Cerebellar nuclear complex (tissue), 1 donor: ENCODE results near the gene LCN1.

Experiments used
- DNase-seq, 2 experiments: peaks; one replicate each; lab custom pipeline; 2025; lab: John Stamatoyannopoulos, UW

The LCN1 gene

GRCh38 chr9:135488527-135488926, 32.7 kb upstream of the LCN1 start:
- DNase-seq, result no peak

- DNase-seq, result no peak
Observed at GRCh38 chr9:135489188-135489906, 31.9 kb upstream of the LCN1 start.

- DNase-seq, result no peak
Observed at GRCh38 chr9:135490166-135490870, 30.9 kb upstream of the LCN1 start.

- DNase-seq, result no peak
Observed at GRCh38 chr9:135490980-135491464, 30.2 kb upstream of the LCN1 start.

- DNase-seq, result no peak
Observed at GRCh38 chr9:135491764-135492163, 29.5 kb upstream of the LCN1 start.

- no peak for DNase-seq
Observed at GRCh38 chr9:135492886-135493669, 28.2 kb upstream of the LCN1 start.

GRCh38 chr9:135494791-135495559, 26.3 kb upstream of the LCN1 start:
- DNase-seq, result no peak

DNA sequence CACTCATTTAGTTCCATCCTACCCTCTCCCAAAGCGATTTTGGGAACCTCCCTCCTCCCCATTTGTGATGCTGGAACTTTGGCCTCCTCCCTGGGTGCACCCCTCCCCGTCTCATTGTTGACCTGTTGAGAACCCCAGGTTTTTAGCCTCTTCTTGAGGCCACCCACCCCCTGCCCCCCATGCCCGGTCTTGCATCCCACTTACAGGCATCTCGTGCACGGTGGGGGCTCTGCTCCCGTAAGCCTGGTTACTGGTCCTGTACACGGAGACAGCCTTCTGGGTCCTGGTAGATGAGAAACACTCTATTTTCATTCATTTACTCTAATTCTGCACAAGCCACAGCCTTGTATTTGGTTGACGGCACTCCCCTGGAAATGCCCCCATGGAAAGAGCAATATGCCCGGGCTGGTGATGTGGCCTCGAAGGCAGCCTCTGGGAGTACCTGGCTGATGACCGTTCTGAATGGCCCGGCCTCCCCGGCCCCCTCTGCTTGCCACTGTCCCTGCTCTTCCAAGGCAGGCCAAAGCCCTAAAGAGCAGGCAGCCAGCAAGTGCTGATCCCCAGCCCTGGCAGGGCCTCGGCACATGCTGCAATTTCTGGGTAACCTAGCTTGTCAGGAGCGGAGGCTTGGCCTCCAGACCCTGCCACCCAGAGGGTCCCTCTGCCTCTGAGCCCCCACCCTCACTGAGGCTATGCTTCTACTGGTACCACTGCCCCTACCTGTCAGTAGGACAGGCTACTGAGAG, 22.7 kb upstream of the LCN1 start:
- DNase-seq, result no peak

- peak in 1 of 2 experiments; percentile 74 for DNase-seq
Observed at GRCh38 chr9:135499326-135500070, 21.7 kb upstream of the LCN1 start.

- no peak for DNase-seq
Observed at GRCh38 chr9:135500071-135500524, 21.1 kb upstream of the LCN1 start.

DNA sequence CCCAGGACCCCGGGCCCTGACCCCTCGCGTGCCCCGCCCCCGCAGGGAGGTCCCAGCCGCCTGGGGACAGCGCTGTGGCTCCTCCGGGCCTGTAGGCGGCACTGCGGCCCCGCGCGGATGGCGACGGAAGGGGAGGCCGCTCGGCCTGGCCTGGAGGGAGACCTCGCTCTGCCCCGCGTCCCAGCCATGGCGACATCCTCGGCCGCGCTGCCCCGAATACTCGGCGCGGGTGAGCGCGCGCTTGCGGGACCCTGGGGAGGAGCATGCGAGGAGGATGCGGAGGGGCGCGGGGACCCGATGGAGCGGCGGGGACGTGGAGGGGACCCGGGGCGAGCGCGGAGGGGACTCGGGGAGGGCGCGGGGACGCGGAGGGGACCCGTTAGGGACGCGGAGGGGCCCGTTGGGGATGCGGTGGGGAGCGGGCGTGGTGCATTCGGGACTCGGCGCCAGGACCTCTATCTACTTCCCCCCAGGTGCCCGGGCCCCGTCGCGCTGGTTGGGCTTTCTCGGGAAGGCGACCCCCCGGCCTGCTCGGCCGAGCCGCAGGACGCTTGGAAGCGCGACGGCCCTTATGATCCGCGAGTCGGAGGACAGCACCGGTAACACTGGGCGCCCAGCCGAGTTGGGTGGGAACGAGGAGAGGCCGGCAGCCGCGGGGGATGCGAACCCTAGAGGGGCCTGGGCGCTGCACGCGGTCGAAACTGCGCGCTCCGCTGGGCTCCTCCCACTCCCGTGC, 20.5 kb upstream of the LCN1 start, which contains the start of gene MRPS2:
MRPS2 (plus strand) TSS at position 158 of the 736 bp plus-strand sequence; CDS start at position 187, 29 bp downstream.
- peak in 1 of 2 experiments; percentile 8 for DNase-seq

- DNase-seq, result no peak
Observed at GRCh38 chr9:135501261-135502167, 19.7 kb upstream of the LCN1 start.

DNA sequence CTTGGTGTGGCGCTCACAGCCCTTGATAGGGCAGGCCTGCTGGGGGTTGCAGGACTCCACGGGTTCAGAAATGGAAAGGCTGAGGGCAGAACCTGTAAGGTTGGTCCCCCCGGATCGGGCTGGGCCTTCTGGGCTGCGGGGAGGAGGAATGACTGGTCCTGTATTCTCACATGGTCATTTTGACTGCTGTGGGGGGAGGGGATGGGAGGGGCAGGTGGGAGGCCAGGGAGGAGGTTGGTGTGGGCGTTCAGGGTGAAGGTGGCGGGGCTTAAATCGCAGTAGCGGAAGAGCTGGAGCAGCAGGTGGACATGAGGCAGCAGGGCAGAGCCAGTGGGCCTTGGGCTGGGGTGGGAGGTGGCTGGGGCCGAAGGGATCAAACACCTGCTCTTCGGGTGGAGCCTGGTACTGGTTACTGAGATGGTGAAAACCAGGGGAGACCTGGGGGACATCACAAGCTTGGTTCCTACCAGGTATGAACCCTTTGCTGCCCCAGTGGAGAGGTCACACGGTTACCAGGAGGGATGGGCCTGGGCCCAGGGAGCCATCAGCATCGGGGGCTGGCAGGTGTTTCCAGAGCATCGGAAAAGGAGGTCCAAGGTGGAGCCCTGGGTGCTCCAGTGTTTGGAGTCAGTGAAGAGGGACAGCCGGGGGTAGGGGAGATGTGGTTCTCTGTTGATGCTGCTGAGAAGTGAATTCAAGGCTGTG, 18.9 kb upstream of the LCN1 start:
- DNase-seq, result no peak

GRCh38 chr9:135502873-135503321, 18.3 kb upstream of the LCN1 start:
- DNase-seq, result no peak

DNA sequence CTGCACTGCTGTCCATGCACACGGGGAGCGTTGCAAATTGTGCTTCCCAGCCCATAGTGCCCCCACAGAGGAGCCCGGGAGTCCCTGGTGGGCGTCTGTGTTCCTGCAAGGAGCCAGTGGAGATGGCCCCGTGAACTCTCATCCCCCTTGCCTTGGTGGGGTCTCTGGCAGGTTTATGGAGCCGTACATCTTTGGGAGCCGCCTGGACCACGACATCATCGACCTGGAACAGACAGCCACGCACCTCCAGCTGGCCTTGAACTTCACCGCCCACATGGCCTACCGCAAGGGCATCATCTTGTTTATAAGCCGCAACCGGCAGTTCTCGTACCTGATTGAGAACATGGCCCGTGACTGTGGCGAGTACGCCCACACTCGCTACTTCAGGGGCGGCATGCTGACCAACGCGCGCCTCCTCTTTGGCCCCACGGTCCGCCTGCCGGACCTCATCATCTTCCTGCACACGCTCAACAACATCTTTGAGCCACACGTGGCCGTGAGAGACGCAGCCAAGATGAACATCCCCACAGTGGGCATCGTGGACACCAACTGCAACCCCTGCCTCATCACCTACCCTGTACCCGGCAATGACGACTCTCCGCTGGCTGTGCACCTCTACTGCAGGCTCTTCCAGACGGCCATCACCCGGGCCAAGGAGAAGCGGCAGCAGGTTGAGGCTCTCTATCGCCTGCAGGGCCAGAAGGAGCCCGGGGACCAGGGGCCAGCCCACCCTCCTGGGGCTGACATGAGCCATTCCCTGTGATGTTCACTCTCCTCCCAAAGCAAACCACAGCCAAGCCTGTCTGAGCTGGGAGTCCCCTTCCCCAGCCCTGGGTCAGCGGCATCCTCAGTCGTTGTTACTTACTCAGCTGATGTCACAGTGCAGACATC, 17.6 kb upstream of the LCN1 start:
- DNase-seq, result no peak
